Smooth muscle cell (in vitro differentiated cells): ENCODE data around the gene PRKCH. TPM values are rescaled to one million over a fixed set of nuclear protein-coding genes. Genes with fewer than 3 reads are reported as not detected.

Source experiments
- DNase-seq: peaks from one replicate; lab custom pipeline; 2025; ENCODE audit not compliant: unreplicated experiment; lab: John Stamatoyannopoulos, UW
- H2AFZ ChIP-seq: fragments of 200-600 bp; sonication (generic); 2 replicates; pipeline ENCODE4 v1.6.0; 2016; ENCODE audit warnings: antibody characterized with exemption, low read depth, mild to moderate bottlenecking
- H3F3A ChIP-seq: fragments of 200-600 bp; sonication (generic); 2 replicates; pipeline ENCODE4 v1.6.0; 2017; ENCODE audit warnings: antibody characterized with exemption, low read depth
- H3K27ac ChIP-seq: fragments of 200-600 bp; sonication (generic); 2 replicates; pipeline ENCODE4 v1.5.1; 2016; ENCODE audit warnings: low read depth, mild to moderate bottlenecking
- H3K27me3 ChIP-seq: fragments of 200-600 bp; sonication (generic); 2 replicates; pipeline ENCODE4 v1.6.1; 2016; ENCODE audit warnings: low read depth, mild to moderate bottlenecking
- H3K36me3 ChIP-seq: fragments of 200-600 bp; sonication (generic); 2 replicates; pipeline ENCODE4 v1.5.1; 2016; ENCODE audit warnings: low read depth
- H3K4me1 ChIP-seq: fragments of 200-600 bp; sonication (generic); 2 replicates; pipeline ENCODE4 v1.5.1; 2016; ENCODE audit warnings: low read depth
- H3K4me2 ChIP-seq: fragments of 200-600 bp; sonication (generic); 2 replicates; pipeline ENCODE4 v1.6.0; 2016; ENCODE audit warnings: mild to moderate bottlenecking
- H3K4me3 ChIP-seq: fragments of 200-600 bp; sonication (generic); 2 replicates; pipeline ENCODE4 v1.5.1; 2016; ENCODE audit warnings: mild to moderate bottlenecking
- H3K79me2 ChIP-seq: fragments of 200-600 bp; sonication (generic); 2 replicates; pipeline ENCODE4 v1.6.0; 2016; ENCODE audit warnings: low read depth, mild to moderate bottlenecking
- H3K9ac ChIP-seq: fragments of 200-600 bp; sonication (generic); 2 replicates; pipeline ENCODE4 v1.6.0; 2016; ENCODE audit warnings: low read depth
- H3K9me3 ChIP-seq: fragments of 200-600 bp; sonication (generic); replicated peaks from 2 replicates; pipeline ENCODE4 v1.5.1; 2016; ENCODE audit warnings: low read depth
- H4K20me1 ChIP-seq: fragments of 200-600 bp; sonication (generic); 2 replicates; pipeline ENCODE4 v1.6.0; 2016; ENCODE audit warnings: low read depth
- CTCF ChIP-seq: fragments of 200-600 bp; sonication (generic); IDR thresholded peaks from 2 replicates; pipeline ENCODE4 v1.5.1; 2017; ENCODE audit warnings: borderline replicate concordance, mild to moderate bottlenecking, antibody characterized with exemption; ENCODE audit not compliant: insufficient read depth, poor library complexity, severe bottlenecking
- WGBS: methylation state at CpG from one replicate; pipeline ENCODE4 v1.1.7; 2016; ENCODE audit warnings: low lambda C conversion rate; 5-methylcytosine and 5-hydroxymethylcytosine counted together
- polyA plus RNA-seq: library from polyadenylated mRNA; unstranded; fragments of >200 nt; fragmentation: Nextera tagmentation; extraction: Ambion mirVana; gene quantifications from 2 replicates; pipeline ENCODE4 v1.2.1, GENCODE V29; 2016
- total RNA-seq: library from RNA; depleted of rRNA; stranded (reverse); fragments of >200 nt; gene quantifications from 2 replicates; pipeline ENCODE4 v1.2.3, GENCODE V29; 2014

PRKCH gene
- total and polyA plus RNA-seq, 2 experiments from 2014 or later = 1.5 to 7.6 TPM

- Histone ChIP-seq H3K27ac (peak overlapping the region; percentile 84), H3K27me3 (no peaks in the 10 kb centered on the region), H3K9ac (peak overlapping the region; percentile 25), H3K4me1 (peaks cover 14% of the 10 kb centered on the region), H3K4me3 (no peak overlapping the region), H4K20me1 (no peaks in the 10 kb centered on the region), H2AFZ (no peak overlapping the region), H3K9me3 (no peaks in the 10 kb centered on the region), H3K36me3 (no peaks in the 10 kb centered on the region), H3F3A (no peaks in the 10 kb centered on the region), H3K79me2 (no peaks in the 10 kb centered on the region), H3K4me2 (peak overlapping the region; percentile 31)
- WGBS = 73% methylated on average over 12 of the region's 12 CpGs
- no peak for TF ChIP-seq CTCF
- DNase-seq = no peak
Observed at GRCh38 chr14:61536661-61537562, 215.5 kb downstream of the PRKCH start.

GRCh38 chr14:61537563-61538463 is 216.4 kb downstream of the PRKCH start:
- peaks cover 14% of the 10 kb centered on the region for H3K4me1 ChIP-seq
- H3K9me3 ChIP-seq = no peaks in the 10 kb centered on the region
- no peaks in the 10 kb centered on the region for H3K36me3 ChIP-seq
- no peaks in the 10 kb centered on the region for H3K79me2 ChIP-seq
- no peak for DNase-seq
- H4K20me1 ChIP-seq = no peaks in the 10 kb centered on the region
- H3F3A ChIP-seq = no peaks in the 10 kb centered on the region
- no peak for TF ChIP-seq CTCF
- H3K27ac ChIP-seq = peak overlapping the region; percentile 84
- WGBS = 43% methylated on average over 8 of the region's 8 CpGs
- no peak overlapping the region for H3K4me3 ChIP-seq
- no peaks in the 10 kb centered on the region for H3K27me3 ChIP-seq
- no peak overlapping the region for H2AFZ ChIP-seq
- peak overlapping the region; percentile 31 for H3K4me2 ChIP-seq
- peak overlapping the region; percentile 55 for H3K9ac ChIP-seq

- no peaks in the 10 kb centered on the region for H3K36me3 ChIP-seq
- no peak for DNase-seq
- H3K79me2 ChIP-seq = no peaks in the 10 kb centered on the region
- peaks cover 14% of the 10 kb centered on the region for H3K4me1 ChIP-seq
- WGBS = 66% methylated on average over 5 of the region's 5 CpGs
- H3F3A ChIP-seq = no peaks in the 10 kb centered on the region
- H3K9me3 ChIP-seq = no peaks in the 10 kb centered on the region
- no peaks in the 10 kb centered on the region for H3K27me3 ChIP-seq
- peak overlapping the region; percentile 31 for H3K4me2 ChIP-seq
- H2AFZ ChIP-seq = no peak overlapping the region
- peak overlapping the region; percentile 55 for H3K9ac ChIP-seq
- H3K27ac ChIP-seq = peak overlapping the region; percentile 84
- TF ChIP-seq CTCF = no peak
- no peak overlapping the region for H3K4me3 ChIP-seq
- no peaks in the 10 kb centered on the region for H4K20me1 ChIP-seq
Observed at GRCh38 chr14:61538464-61539022, 217.2 kb downstream of the PRKCH start.
